22Rv1 (cell line): ENCODE data around the gene KCMF1.

Experiments
- CTCF ChIP-seq: fragments of 450-650 bp; IDR thresholded peaks from 2 replicates; pipeline ENCODE4 v1.5.1; 2017; ENCODE audit warnings: mild to moderate bottlenecking
- ZFX ChIP-seq: fragments of 450-650 bp; IDR thresholded peaks from 2 replicates; pipeline ENCODE4 v1.6.1; 2017; ENCODE audit warnings: antibody characterized with exemption, borderline replicate concordance

DNA sequence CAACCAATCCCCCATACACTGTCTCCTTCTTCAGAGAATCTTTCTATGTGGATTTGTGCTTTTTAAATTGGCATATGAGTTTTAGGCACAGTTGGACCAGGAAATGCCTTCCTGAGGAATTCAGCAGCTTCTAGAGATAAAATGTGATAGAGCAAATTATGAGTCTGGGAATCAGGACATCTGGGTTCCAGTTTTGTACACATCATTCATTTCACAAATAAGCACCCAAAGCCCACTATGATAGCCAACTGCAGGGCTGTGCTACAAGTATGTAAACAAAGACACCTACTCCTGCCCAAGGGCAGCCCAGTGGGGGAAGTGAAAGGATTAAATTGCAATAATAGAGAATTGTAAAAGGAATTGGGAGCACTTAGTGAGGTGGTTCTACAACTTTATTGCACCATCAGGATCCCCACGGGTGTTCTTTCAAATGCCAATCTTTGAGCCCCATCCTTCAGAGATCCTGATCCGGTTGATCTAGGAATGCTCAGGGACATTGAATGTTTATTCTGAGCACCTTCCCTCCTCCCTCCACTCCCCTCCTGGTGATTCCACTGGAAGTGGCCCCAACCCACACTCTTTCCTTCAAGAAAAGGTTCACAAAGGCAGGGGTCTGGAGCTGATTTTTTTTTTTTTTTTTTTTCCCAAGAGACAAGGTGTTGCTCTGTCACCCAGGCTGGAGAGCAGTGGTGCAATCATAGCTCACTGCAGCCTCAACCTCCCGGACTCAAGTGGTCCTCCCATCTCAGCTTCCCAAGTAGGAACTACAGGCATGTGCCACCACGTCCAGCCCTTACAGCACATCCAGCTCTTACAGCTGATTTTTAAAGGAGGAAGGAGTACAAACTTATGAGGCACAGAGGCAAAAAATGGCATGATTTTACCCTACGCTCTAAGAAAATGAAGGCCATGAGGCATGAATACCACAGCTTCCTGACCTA, 11.1 kb upstream of the KCMF1 start:
- TF ChIP-seq CTCF (no peak), ZFX (no peak)
